ENCODE results near the gene IFNL1.
"Not testable (repeated sequence)": the region's sequence is repeated elsewhere in the genome, so short reads cannot be mapped to it uniquely, and the experiment has no call there.

Gene IFNL1

DNA sequence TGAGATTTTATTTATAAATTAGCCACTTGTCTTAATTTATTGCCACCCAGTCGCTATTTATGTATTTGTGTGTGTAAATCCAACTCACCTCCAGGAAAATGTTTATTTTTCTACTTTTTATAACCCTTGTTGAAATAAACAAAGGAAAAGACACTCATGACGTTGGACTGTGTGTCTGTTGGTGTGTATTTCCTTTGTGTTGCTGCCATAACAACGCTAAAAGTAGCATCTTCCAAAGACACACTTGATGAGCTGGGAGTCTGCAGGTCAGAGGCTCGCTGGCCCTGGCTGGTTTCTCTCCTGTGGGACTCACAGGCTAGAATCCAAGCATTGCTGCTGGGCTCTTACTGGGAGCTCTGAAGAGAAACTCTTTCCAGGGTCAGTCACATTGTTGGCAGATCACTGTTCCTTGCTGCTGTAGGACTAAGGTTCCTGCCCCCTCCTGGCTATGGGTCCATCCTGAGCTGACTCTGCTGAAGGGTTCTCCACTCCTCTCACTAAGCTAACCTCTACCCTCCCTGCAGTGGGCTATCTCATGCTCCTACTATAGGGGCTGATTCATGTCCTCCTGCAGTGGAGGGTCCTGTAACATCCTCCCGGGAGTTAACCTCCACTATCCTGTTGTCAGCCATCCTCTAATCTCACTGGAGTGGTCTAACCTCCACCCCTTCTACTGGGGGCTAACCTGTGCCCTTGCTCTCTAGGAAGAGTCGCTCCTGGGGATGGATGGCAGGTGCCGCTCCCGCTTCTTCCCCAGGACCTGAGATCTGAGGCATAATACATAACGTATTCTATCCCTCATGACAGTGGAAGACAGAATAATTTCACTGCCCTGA lies 26.0 kb upstream of the IFNL1 start:
- no peak for DNase-seq

DNA sequence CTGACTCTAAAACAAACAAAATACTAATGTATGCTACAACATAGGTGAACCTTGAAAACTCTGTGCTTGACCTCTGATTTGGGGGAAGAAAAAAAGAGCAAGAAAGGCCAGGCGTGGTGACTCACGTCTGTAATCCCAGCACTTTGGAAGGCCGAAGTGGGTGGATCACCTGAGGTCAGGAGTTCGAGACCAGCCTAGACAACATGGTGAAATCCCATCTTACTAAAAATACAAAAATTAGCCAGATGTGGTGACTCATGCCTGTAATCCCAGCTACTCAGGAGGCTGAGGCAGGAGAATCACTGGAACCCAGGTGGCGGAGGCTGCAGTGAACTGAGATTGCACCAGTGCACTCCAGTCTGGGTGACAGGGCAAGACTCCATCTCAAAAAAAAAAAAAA lies 22.3 kb upstream of the IFNL1 start:
- DNase-seq = not testable (repeated sequence)

DNA sequence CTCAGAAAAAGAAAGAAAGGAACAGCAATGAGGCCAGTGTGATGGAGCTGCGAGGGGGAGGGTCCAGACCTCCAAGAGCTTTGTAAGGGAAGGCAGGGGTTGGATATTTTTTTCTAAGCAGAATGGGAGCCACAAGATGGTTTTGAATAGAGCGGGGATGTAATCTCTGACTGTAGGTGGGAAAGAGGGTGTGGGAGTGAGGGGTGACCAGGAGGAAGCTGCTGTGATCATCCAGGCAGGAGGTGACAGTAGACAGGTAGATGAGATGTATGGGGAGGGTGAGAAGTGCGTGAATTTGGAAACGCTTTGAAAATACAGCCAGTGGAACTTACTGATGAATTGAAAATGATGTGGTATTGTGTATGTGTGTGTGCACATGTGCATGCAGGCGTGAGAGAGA lies 20.6 kb upstream of the IFNL1 start:
- DNase-seq = no peak

DNA sequence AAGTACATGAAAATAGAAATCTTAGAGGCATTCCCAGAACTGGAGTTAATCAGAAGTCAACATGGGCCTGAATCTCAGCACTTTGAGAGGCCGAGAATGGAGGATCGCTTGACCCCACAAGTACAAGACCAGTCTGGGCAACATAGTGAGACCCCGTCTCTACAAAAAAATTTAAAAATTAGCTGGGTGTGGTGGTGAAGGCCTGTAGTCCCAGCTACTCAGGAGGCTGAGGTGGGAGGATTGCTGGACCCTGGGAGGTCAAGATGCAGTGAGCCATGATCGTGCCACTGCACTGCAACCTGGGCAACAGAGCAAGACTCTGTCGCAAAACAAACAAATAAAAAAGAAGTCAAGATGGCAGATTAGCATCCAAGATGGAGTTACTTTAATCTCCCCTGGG lies 19.5 kb upstream of the IFNL1 start:
- no peak for DNase-seq

DNA sequence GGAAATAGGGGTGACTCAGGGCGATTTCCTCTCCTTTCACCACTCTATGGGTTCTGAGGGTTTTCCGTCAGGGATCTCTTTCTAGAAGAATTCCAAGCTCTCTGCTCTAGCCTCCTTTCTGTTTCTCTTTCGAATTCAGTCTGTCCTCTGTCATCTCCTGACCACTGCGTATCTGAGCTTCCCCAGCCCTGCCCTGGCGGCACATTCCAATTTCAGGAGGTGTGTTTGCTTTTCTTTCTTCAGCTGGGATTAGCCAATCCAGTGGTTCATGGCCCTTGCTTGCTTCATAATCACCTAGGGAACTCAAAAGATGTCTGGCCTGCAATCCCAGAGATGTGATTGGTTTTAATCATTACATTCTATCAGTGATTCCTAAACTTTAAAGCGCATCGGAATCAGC lies 18.6 kb upstream of the IFNL1 start:
- DNase-seq = peak in 1 of 3 donors; percentile 21

DNA sequence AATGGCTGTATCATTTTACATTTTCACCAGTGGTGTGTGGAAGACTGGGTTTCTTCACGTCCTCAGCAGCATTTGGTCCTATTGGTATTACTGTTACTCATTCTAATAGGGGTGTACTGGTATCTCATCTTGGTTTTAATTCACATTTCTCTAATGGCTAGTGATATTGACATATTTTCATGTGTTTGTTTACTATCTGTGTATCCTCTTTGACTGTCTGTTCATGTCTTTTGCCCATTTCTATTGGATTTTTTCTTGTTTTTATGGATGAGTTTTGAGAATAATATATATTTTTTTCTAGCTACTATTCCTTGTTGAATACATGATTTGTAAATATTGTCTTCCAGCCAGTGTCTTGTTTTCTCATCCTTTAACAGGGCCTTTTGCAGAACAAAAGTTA lies 14.2 kb upstream of the IFNL1 start:
- DNase-seq = no peak

DNA sequence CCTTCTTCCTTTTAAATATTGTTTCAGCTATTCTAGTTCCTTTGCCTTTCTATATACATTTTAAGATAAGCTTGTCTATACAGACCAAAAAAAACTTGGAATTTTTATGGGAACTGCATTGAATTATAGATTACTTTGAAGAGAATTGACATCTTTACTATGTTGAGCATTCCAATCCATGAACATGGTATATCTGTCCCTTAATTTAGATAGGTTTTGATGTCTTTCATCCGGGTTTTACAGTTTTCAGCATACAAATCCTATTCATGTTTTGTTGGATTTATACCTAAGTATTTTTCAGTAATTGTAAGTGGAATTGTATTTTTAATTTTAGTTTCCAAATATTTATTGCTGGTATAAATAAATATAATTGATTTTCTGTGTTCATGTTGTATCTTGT lies 12.2 kb upstream of the IFNL1 start:
- DNase-seq = no peak

DNA sequence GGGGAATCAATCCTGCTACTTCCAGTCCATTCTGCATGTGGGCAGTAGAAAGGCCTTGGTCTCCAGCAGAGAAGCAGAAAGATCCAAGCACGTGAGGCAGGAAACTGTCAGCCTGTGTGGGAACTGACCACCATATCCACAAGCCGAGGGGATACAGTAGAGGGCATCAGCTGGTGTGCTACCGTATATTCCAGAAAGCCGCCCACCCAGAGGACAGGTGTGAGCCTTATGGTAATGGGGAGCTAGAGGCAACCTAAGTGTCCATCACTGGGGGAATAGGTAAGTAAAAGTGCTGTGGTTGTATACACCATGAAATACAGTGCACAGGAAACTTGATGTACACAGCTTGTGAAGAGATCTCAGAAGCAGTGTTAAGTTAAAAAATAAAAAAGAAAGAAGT lies 2.8 kb upstream of the IFNL1 start:
- DNase-seq = no peak

DNA sequence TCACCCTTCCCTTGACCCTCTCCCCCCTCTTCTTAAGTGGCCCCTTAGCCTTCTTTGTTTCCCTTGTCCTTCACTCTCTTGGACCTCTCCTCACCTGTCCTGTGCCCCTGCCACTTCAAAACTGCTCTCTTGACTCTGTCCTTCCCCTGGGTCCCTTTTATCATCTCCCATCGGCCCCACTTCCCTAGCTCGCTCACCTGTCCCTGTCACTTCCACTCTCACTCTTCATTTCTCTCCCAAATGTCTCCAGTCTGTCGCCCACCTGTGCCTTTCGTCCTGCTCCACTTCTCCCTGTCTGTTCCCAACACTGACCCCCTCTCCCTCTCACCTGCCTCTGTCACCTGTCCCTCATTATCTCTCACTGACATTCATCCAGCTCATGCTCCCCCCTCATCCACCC lies 699 bp downstream of the IFNL1 start:
- no peak for DNase-seq

DNA sequence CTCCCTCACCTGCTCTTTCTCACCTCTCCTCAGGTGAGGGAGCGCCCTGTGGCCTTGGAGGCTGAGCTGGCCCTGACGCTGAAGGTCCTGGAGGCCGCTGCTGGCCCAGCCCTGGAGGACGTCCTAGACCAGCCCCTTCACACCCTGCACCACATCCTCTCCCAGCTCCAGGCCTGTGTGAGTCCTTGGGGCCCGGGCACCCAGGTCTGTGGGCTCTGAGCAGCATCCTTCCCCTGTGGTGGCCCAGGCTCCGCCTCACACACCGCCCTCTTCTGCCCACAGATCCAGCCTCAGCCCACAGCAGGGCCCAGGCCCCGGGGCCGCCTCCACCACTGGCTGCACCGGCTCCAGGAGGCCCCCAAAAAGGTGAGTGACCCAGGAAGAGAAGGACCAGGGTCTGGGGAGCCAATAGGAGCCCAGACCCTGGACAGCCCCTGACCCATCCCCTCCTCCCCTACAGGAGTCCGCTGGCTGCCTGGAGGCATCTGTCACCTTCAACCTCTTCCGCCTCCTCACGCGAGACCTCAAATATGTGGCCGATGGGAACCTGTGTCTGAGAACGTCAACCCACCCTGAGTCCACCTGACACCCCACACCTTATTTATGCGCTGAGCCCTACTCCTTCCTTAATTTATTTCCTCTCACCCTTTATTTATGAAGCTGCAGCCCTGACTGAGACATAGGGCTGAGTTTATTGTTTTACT lies 1.9 kb downstream of the IFNL1 start:
- DNase-seq = no peak

DNA sequence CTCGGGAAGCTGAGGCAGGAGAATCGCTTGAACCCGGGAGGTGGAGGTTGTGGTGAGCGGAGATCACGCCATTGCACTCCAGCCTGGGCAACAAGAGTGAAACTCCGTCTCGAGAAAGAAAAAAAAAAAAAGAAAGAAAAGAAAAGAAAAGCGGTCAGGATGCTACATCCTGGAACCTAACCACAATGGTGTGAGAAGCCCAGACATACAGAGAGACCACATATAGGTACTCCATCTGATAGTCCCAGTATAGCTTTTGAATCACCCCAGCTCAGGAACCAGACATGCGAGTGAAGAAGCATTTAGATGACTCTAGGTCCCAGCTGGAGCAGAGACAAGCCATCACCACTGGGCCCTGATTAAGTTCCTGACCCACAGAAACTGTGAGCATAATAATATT lies 3.2 kb downstream of the IFNL1 start:
- no peak for DNase-seq

DNA sequence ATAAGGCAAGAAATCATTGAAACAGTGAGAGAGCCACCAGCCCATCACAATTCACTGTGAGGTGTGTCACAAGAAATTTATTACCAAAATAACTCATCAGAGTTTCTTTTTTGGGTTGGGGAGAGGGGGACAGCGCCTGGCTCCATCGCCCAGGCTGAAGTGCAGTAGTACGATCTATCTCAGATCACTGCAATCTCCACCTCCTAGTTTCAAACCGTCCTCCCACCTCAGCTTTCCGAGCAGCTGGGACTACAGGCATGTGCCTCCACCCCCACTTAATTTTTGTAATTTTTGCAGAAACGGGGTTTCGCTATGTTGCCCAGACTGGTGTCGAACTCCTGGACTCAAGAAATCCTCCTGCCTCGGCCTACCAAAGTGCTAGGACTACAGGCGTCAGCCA lies 3.6 kb downstream of the IFNL1 start:
- DNase-seq = no peak

DNA sequence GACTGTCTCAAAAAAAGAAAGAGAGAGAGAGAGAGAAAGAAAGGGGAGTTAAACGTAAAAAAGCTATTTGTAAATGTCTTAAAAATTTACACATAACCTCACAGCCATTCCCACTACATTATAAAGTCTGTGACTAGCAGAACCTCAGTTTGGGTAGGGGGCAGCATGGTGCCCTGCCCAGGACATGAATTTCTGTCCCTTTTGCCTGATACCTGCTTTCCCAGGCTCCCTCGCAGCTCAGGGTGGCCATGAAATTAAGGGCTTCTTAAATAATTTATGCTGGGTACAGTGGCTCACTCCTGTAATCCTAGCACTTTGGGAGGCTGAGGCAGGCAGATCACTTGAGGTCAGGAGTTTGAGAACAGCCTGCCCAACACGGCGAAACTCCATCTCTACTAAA lies 4.8 kb downstream of the IFNL1 start:
- no peak for DNase-seq

DNA sequence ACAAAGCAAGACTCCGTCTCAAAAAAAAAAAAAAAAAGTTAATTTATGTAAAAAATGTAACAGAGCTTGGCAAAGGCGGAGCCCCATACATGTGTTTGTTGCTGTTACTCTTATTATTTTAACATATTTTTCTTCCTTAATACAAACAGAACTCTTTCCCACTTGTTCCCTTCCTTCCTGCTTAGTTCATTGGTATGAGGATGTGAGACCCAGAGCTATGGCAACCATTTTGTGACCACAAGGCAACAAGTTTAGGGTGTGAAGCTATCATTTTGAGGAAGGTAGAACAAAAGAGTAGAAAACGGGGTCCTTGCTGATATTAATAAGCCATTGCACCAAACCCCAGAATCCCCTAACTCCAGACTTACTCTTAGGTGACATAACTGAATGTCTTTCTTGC lies 5.4 kb downstream of the IFNL1 start:
- no peak for DNase-seq

DNA sequence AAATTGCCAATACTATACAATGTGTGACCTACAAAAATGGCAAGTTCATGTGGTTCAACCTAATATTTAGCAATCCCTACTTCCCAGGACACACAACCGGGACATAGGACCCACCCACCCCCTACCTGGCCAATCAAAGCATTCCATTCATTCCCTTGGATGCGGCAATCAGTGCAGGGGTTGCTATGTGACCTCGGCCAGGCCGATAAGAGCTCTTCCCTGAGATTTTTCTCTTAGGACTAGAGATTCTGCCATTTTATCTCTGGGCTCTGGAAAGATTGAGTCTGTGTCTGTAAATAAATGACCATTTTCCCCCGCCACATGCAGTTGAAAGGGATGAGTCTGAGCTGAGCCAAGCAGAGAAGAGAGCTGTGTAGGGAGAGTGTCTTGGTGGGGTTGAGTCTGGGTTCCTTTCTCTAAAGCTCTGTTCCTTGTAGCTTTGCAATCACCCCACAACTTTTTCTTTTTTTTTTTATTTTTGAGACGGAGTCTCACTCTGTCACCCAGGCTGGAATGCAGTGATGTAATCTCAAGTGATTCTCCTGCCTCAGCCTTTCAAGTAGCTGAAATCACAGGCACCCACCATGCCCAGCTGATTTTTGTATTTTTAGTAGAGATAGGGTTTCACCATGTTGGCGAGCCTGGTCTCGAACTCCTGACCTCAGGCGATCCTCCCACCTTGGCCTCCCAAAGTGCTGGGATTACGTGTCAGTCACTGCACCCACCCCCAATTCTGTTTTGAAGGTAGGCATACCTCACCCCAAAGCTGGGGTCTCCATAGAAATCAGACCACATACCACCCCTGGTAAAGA lies 7.4 kb downstream of the IFNL1 start:
- DNase-seq = no peak

DNA sequence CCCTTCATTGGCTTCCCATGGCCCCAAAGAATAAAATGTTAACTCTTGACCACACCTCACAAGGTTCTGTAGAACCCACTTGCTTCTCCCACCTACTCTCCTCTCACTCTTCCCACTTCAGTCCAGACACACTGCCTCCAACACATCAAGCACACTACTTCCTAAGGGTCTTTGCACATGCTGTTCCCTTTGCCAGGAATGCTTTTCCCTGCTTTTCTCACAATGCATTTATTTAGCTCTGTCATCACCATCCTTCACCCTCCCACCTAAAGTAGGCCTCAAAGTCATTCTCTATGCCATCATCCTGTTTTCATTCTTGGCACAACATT lies 7.9 kb downstream of the IFNL1 start:
- no peak for DNase-seq

DNA sequence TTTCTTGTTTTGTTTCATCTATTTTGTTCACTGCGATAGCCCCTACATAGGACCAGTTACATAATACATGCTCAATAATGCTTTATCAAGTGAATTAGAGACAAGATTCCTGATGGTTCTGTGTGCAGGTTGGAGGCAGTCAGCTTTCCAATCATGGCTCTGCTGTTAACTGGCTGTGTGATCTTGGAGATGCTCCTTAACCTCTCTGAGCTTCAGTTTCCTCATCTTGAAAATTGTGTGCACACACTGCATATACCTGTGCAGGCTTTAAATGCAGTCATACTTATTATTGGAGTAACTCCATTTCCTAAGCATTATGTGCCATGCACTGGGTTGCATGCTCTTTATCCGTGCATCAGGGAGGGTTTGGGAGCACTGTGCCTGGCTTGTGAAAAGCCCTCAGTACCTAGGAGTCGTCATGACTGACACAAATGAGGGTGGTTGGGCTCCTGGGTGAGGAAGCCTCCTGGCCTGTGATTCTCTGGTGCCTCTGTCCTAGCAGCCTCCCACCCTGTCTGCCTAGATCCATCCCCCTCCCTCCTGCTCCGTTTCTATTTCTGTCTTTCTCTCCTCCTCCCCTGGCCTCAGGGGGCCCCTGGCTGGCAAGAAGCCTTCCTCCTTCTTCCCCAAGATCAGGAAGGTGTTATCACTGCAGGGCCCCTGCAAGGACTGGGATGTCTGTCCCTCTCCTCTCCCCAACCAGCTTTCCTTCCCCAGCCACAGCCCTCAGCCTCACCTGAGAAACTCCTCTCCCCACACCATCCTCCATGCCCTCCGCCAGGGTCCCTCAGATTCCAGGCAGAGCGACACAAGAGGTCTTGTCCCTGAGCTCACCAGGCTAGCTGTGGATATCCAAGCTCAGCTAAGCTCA lies 8.7 kb downstream of the IFNL1 start:
- no peak for DNase-seq

DNA sequence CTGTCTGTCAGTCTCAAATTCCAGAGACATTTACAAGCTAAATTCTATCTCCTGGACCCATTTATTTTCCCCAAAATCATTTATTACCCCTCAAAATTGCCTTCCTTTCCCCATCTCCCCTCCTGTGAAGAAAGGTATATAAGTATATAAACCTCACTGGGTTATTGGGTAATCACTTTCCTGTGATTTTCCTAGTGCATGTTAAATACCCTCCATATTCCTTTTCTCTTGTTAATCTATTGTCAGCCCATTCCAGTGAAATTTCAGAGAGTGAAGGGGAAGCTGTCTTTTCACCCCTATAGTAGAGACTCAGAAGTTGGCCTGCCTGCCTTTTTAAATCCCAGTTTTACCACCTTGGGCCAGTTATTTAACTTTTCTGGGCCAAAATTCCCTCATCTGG lies 9.9 kb downstream of the IFNL1 start:
- DNase-seq = no peak

DNA sequence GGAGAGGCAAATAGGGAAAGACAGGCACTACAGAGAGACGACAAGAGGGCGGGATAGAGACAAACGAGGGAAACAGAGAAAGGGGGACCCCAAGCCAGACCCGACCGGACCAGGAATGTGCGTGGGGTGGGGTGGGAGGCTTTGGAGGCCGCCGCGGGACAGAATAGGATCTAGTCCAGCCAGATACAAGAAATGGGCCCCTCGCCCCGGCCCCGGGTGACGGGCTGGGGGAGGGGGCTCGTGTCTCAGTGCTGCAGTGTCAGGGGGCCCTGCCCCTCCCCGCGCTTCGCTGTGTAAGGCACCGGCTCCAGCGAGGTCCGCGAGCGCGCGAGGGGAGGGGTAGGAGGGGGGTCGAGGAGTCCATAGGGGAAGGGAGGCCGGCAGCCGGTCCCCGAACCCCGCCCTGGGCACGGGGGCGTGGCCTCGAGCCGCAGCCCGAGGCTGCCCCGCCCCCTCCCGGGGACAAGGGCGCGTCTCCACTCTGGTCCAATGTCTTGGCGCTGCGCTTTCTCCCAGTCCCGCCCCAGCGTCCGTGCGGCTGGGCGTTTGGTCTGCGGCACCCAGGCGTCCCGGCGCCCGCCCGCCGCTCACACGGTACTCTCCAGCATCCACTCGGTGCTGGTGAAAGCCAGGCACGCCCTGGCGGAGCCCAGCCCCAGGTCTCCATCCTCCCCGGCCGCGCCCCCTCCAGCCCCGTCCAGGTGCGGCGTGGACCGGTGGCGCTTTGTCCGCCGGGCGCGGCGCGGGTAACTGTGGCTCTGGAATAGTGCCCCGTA lies 11.0 kb downstream of the IFNL1 start:
- DNase-seq = no peak

DNA sequence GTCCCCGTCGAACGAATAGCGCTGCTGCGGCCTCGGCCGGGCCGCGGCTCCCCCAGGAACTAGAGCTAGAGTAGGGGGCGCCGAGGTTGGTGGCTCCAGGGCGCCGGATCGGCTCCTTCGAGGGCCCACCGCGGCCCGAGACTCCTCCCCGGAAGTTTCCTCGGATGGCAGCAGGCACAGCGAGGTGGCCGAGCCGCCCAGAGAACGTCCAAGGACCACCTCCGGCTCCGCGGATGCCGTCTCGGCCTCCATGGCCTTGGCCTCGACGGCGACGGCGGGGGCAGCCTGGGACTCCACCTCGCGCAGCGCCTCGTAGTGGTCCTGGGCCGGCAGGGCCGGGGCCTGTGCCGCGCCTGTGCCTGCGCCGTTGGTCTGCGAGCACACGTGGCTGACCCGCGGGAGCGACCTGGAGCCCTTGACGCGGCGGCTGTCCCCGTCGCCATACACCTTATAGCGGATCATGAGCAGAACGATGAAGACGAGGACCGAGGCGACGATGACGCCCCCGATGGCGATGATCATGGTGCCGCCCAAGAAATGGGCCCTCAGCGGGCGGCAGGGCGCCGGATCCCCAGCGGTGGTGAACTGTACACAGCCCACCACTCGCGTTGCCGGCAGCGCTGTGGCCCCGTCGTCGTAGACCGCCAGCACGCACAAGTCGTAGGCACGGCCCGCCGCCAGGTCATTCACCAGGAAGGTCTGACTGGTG lies 11.8 kb downstream of the IFNL1 start:
- DNase-seq = no peak

DNA sequence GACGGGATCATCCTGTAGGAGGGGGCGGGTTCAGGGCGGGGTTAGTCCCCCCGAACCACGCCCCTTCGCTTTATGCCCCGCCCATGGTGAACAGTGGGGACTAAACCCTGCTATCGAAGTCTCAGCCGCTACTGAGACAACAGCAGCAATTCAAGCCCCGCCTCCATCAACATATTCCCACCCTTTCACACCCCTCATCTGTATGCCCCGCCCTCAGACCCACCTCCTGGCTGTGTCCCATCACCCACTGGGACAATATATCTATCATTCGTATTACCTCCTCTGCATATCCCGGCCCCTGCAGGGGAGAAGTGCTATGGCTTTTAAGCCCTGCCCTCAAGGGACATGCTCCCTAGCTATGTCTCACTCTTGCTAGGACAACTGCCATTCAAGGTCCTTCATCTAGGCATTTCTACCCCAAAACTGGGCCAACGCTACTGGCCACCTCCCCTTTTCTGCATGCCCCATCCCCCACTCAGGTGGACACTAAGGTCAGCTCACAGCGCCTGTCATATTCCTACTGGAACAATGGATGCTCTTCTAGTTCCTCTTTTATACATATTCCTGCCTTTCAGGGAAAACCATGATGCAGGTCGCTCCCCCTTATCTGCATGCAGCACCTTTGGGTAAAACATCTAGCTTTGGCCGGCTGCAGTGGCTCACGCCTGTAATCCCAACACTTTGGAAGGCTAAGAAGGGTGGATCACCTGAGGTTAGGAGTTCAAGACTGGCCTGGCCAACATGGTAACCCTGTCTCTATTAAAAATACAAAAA lies 12.5 kb downstream of the IFNL1 start:
- DNase-seq = no peak

All from suppressor macrophage treated with lipopolysaccharide for 1 hour (primary cell).